Inflammatory macrophage treated with lipopolysaccharide for 4 hours (primary cell): ENCODE measurements around the gene NCS1.

ENCODE experiments used
- DNase-seq: peaks from one replicate; pipeline ENCODE4 v3.0.0-alpha.2; 2020

The NCS1 gene

DNA sequence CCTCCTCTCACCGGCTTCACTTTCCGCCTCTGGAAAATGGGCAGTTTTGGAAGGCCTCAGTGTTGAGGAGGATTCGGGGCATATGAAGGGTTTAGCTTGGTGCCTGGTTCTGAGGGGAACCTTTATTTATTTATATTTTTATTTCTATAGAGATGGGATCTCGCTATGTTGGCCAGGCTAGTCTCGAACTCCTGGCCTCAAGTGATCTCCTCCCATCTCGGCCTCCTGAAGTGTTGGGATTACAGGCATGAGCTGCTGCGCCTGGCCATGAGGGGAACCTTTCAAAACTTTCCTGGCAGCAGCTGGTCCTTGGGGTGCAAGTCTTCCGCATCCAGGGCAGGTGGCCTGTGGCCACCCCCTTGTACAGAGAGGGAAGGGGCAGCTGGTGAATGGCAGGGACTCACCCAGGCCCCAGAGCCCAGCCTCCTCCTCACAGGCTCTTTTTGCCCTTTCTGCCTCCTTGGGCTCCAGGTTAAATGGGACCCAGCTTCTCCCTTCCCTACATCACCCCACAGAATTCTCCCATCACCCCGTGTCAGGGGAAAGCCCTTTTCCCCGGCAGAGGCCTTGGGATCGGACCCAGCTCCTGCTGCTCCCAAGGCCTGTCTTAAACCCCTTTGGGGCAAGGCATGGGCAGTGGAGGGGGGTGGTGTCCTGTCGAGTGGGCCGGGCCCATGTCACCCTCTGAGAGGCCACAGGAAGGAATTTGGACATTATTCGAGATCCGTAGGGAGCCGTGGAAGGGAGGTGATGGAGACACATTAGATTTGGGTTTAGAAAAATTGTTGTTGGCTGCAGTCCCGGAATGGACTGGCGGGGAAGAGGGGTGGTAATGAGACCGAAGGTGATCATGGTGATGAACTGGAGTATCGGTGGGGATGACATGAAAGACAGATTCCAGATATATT, 5.9 kb downstream of the NCS1 start:
- DNase-seq: no peak

DNA sequence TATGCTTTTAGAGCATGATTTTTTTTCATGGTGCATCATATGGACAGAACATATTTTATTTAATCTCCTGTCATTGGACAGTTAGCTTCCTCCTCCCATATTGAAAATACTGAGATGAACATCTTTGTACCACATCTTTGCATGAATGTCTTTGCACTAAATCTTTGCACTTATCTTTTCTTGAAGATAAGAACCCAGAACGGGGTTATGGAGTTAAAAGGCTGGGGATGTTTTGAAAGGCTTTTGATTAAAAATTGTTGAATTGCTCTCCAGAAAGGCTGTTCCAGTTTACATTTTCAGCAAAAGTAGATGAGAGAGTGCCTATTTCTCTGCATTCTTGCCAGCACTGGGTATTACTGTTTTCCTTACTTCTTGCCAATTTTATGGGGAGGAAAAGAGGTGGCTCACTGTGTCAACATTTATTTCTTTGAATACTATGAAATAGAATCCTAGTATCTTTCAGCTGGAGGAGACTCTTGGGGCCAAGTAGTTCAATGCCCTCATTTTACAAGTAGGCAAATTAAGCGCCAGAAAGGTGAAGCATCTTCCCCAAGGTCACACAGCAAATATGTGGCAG, 7.2 kb downstream of the NCS1 start:
- no peak for DNase-seq

DNA sequence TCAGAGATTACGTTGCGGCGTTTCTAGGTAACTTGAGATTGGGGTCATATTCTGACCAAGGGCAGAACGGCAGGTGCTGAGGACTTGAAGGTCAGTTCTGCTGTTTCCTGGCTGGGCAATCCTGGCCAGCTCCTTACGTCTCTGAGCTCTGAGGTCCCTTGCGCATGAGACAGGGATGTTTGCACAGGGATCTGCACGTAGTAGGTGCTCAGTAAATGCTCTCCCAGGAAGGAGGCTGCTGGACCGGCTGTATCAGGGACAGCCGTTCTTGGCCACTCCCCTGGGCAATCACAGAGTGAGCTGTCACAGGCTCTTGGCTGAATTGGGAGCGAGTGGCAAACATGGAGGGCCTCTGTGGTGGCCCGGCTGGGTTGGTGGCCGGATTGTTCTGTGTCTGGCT, 8.3 kb downstream of the NCS1 start:
- DNase-seq: no peak

DNA sequence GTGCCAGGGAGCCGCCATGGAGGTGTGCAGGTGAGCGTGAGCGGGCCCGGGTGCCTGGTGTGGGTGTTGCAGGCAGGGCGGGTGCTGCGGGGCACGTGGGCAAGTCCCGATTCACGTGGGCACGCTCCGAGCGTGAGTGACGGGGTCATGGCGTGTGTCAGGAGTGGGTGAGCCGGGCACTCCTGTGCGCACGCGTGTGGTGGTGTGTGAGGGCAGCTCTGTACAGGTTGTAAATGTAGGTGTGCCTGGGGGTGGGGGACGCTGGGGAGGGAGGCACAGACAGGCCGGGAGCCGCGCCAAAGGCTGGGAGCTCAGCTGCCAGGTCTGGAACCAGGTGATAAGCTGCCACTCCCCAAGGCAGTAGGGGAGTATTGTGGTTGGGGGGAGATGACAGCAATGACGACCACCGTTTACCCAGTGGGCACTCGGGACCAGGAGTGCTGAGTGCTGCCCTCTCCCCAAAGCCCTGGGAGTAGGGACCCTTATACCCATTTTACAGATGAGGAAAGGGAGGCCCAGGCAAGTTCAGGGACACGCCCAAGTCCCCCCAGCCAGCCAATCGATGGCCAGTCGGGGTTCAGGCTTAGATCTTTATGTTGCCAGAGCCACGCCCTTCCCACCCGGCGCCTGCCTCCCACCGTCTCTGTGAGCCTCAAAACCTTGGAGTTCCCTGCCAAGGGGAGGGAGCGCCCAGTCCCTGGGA, 9.6 kb downstream of the NCS1 start:
- DNase-seq: no peak

DNA sequence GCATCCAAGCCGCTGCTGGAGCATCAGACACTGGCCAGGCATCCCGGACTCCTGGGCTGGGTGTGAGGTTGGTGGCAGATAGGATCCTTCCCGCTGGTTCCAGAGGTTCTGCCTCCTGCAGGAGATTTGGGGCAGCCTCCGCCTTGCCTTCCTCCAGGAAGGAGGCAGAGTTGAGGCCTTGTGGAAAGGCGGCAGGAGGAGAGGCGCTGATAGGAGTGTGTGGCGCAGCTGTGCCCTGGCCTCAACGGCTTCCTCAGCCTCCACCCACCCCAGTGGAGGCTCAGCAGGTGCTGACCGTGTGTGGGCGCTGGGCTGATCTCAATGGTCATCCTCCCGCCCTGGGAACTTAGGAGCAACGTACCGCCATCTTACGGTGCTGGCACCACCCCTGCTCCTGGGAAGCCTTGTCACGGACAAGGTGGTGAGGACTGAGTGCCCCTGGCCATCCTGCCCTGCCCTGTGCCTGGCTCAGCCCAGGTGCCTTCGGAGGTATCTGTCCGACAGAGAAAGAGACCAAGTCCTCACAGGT, 10.2 kb downstream of the NCS1 start:
- DNase-seq: no peak

DNA sequence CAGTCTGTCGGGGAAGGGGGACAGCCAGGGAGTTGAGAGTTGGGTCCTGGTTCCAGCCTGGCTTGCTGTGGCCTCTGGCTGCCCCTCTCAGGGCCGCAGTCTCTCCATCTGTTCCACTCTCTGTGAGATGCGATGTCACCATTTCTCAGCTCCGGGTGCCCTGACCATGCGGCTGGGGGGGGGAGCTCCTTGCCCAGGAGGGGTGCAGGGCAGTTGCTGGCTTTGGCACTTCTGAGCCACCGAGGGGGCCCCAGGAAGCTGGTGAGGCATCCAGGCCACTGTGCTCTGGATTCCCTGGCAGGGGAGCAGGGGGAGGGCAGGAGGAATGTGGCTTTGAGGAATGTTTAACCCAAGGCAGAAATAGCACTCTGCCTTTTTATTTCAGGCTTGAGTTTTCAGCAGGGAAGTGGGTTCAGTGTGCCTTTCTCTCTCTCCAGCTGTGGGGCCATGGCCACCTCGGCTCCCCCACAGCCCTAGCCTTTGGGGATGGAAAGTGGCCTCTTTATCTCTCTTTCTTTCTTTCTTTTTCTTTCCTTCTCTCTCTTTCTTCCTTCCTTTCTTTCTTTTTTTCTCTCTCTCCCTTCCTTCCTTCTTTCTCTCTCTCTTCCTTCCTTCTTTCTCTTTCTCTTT, 11.0 kb downstream of the NCS1 start:
- DNase-seq: no peak

DNA sequence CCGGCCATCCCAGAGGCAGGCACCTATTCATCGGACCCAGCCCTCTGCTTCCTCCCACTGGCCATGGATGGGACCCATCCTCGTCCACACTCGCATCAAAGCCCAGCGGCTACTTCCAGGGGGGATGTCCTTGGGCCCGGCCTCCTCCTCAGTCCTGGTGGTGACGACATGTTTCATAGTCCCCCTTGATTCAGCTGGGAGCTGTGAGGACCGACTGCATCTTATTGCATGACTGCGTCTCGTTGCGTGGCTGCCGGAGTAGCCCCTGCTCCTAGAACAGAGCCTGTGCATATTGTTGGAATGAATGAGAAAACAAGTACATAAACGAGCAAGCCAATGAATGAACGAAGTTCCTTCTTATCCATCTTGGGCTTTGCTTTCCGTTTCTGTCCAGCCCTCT, 12.8 kb downstream of the NCS1 start:
- DNase-seq: no peak

DNA sequence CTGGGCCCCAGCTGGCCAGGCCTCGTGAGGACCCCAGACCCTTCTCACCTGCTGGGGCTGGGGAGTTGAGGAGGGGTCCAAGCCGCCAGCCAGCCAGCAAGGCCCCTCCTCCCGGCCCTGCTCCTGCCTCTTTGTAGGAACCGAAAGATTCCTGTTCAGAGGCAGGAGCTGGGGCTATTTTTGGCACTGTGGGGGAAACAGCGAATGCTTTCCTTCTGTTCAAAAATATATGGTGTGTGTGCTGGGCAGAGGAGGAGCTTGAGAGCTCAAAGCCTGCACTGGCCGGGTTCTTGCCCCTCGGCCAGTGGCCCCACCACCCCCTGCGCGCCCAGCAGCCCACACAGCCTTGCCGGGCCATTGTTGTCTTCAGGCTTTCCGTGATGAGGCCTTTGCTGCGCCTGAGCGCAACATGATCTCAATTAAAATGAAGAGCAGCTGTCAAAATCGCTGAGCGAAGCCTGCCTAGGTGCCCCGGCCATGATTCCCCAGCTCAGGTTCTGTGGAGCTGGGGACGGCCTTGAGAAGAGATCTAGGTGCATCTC, 13.4 kb downstream of the NCS1 start:
- DNase-seq: no peak

DNA sequence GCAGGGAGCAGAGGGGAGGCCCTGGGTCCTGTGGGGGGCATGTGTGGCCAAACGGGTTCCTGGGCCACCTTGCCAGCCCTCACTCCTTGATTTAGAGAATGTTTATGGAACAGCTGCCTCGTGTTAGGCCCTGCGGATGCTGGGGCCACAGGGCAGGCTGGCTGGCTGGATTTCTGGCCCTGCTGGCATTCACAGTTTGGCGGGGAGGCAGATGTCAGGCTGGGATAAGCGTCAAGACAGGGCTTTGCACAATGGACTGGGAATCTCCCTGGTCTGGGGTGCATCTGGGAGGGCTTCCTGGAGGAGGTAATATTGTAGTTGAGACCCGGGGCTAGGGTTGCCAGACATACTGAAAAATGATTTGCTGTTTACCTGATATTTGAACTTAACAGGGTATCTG, 13.8 kb downstream of the NCS1 start:
- no peak for DNase-seq

DNA sequence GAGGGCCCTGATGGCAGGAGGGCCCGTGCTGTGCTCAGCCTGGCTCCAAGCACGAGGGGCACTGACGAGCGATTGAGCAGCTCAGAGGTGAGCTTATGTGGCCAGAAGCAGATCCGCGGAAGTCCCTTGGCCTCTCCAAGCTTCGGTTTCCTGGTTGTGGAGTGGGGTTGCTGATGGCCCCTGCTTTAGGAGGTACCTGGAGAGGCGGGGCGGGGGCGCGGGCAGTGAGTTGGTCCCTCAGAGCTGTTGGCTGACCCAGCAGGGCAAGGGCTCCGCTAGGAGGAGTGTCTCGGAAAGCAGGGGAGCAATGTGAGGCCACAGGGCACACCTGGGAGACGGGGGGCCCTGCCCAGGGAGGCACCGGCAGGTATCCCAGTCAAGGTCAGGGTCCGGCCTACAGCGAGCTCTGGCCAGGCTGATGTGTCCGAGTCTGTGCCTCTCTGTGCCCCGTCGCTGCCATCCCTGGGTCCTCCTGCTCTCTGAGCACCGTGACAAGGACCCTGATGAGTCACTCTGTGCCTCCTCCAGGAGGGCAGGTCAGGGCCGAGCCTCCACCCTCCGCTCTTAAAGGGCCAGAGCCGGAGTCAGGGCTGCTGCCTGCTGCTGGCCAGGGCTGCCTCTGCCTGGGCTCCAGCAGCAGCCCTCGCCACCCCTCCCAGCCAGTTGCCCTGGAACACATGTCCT, 14.8 kb downstream of the NCS1 start:
- no peak for DNase-seq

DNA sequence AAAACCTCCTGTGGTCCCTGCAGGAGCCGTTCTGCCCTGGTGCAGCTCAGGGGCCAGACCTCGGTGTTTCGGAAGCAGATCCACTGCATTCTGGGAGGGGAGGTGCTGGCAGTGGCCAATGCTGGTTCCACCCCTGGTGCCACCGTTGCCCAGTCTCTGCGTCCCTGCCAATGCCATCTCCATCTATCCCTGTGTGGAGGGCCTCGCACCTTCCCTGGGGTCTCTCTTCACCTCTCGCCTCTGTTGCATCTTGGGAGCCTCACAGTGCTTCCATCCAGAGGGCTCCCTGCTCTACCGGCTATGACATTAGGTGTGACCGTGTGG, 15.3 kb downstream of the NCS1 start:
- no peak for DNase-seq

DNA sequence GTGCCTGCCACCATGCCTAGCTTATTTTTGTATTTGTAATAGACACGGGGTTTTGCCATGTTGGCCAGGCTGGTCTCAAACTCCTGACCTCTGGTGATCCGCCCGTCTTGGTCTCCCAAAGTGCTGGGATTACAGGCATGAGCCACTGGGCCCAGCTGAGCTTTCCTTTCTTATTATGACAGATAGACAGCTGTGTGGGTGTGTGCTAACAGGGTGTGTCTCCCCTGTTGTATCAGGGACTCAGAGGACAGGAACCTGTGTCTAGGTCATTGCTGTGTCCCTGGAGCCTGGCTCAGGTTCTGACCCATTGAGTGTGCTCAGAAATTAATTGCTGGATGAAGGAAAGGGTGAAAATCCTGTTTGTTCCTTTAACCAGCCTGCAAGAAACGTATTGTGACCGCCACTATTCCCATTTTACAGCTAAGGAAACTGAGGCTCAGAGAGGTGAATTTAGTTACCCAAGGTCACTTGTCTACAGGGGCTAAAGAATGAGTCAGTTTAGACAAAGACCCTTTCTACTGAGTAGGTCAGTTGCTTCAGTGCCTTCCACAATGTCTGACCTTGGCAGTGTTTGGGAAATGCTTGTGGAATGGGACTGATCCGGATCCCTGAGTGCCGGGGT, 16.8 kb downstream of the NCS1 start:
- DNase-seq: no peak

DNA sequence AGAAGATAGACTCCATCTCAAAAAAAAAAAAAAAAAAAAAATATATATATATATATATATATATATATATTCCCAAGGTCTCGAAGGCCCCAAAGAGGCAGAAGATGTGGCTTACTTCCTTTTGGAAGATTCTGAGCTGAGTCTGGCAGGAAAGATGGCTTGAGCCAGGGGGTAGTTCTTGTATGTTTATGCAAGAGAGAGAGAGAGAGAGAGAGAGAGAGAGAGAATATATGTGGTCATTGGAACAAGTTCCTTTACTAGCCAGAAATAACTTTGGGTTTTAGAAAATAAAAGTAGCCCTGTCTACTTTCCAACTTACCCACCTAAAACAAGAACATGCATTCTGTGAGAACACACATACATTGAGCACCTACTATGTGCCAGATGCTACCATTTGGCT, 17.6 kb downstream of the NCS1 start:
- DNase-seq: no peak

DNA sequence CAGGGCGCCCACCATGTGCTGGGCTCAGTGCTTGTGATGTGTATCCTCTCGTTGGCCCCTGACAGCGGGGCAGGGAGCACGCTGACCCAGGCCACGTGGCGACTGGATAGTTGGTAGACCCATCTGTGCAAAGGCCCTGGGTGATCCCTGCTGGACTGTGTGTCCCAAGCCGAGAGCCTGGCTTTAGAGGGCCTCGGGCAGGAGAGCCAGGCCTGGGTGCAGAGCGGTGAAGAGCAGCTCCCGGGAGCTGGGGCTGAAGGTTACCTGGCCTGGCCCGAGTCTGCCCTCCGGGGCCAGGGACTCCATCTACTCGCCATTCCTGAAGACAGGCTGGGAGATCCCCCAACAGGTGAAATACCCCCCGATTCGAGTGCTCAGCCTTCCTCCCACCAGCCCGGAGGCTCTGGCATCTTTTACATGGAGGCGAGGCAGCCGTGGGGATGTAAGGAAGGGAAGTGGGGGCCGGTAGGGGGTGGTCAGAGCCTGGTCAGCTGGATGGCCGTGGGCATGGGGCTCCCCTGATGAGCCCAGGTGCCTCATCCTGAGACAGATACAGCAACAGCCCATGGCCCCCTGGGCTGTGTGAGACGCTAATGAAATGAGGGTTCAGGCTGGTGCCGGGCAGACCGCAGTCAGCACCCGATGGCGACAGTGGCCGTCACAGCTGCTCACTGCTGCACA, 19.0 kb downstream of the NCS1 start:
- no peak for DNase-seq

DNA sequence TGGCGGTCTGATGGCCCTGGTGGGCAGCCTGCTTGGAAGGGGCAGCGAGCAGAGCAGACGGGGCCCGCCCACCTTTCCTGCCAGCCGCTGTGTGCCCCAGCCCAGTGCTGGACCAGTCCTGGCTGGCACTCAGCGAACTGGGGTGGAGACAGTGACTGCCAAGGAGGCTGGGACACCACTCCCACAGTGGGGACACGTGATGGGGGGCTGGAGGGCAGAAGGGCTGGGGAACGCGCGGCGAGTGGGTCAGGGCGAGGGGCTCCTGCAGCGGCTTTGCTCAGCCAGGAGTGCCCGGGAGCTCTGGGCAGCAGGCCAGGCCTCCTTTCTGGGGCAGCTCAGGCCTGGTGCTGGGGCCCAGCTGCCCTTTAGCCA, 19.5 kb downstream of the NCS1 start:
- DNase-seq: no peak

DNA sequence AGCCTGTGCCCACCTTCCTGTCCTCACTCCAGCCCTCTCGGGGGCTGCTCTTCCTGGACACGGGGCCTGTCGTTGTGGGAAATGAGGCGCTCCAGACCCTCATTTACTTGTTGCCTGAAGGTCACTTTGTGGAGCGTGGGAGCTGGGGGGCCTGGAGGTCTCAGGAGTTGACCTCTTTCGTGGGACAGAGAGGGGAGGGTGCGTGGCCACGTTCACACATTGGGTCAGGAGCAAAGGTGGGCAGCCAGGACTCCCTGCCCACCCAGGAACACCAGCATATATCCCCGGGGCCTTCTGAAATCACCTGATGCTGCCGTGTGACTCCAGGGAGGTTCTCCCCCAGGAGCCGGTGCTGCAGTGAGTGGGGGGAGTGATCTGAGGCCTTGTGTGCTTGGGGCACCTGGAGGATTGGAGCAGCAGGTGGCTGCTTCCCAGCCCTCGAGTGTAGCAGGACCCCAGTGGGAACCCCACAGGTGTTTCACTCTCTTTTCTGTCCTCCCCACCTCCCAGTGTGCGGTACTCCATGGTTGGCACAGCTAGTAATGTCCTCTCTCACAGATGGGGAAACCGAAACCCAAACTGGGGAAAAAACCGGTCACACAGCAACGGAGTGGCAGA, 20.3 kb downstream of the NCS1 start:
- DNase-seq: no peak

DNA sequence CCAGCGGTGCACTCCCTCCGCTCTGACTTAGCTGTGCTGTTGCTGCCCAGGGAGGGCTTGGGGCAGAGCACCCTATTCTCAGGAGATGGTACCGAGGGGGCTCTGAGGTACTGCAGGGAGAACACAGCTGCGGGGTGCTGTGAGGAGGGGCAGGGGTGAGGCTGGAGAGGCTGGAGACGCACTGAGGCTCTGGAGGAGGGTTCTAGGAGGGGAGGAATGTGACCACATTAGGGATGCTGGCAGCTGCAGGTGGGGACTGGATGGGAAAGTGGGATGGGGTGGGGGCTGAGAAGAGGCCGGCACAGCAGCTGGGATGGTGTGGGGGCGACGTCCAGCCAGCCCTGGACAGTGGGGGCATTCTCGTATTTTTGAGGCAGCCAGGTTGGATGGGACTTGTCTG, 20.9 kb downstream of the NCS1 start:
- no peak for DNase-seq

DNA sequence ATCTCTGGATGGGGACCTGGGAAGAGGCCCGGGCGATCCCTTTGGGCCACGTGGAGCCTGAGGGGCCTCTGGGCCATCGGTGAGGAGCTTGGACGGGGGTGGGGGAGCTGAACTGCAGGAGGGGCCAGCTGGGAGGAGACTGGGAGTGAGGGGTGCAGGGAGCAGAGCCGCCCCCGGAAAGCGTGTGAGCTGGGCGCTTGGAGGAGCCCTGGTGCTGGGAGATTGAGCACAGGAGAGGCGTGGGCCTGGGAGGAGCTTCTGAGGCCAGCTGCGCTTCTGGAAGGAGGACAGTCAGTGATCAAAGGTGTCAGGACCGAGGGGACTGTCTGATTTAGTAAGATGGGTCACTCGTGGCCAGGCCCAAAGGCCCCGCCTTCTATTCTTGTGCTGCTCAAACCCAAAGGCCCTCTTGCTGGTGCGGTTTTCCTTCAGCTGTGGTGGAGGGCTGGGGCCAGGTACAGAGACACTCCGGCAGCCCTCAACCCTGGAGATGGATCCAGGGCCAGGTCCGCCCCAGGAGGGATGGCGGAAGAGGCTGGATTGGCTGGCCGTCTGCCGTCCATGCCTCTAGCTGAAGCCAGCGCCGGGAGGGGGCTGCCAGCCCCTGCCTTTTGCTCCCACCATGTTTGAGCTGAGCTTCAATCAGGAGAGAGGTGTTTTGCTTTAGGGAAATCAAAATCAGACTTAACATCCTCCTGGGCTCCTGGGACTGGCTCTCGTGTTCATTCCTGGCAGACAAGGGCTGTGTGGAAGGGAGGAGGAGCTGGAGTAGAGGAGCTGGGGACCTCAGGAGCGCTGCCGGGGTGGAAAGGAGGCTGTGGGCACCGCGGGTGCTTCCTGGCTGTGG, 21.6 kb downstream of the NCS1 start:
- no peak for DNase-seq

DNA sequence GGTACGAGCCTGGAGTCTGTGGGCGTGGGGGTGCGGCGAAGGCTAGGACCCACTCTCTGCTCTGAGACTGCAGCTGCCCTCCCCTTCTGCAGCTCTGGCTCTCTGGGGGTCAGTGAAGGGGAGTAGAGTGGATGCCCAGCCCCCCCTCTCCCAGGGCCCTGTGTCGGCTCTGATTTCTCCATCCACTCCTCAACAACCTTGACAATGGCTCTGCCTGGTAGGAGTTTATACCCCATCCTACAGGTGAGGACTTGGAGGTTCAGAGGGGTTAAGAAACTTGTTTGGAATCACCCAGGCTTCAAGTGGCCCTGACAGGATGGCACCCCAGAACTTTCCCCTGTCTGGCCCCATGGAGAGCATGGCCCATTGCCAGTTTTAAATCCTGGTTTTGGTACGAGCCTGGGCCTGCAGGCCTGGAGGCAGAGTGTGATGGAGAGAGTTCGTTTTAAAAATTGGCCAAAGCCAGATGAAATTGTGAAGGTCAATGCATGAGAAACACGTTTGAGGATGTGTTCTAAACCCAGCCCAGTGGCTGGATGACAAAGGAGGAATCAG, 22.3 kb downstream of the NCS1 start:
- no peak for DNase-seq

DNA sequence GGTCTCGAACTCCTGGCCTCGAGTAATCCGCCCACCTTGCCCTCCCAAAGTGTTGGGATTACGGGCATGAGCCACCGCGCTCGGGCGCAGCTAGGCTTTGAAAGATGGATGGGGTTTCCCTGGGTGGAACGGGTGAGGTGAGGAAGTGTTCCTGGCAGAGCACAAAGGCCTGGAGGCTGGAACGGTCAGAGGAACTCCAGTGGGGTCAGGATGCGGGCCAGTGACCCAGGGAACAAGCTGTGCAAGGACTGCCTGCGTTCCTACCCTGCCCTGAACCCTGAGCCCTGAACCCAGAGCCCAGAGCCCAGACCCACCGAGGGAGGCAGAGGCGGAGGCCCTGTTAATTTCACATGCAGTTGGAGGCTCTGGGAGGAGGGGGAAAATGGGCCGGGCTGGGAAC, 23.4 kb downstream of the NCS1 start:
- no peak for DNase-seq
